Activated CD8-positive, alpha-beta memory T cell treated with anti-CD3 and anti-CD28 coated beads, Interleukin-2, amount 50 U/mL, for 1 hour (primary cell): ENCODE data around the gene DPF3.

ENCODE experiments used
- DNase-seq: peaks from one replicate; pipeline ENCODE4 v3.0.0-alpha.2; 2020; ENCODE audit errors: extremely low read depth

Gene DPF3

GRCh38 chr14:72715850-72716228 lies 178.1 kb downstream of the DPF3 start:
- DNase-seq: no peak

- no peak for DNase-seq
Measured at GRCh38 chr14:72715215-72715849, 178.6 kb downstream of the DPF3 start.

- DNase-seq: no peak
Measured at GRCh38 chr14:72714871-72715214, 179.1 kb downstream of the DPF3 start.

- no peak for DNase-seq
Measured at GRCh38 chr14:72714094-72714493, 179.8 kb downstream of the DPF3 start.

GRCh38 chr14:72711936-72712335 lies 182.0 kb downstream of the DPF3 start:
- DNase-seq: no peak

GRCh38 chr14:72709916-72710611 lies 183.8 kb downstream of the DPF3 start:
- no peak for DNase-seq

GRCh38 chr14:72708708-72709475 lies 185.0 kb downstream of the DPF3 start:
- DNase-seq: no peak

GRCh38 chr14:72708222-72708621 lies 185.7 kb downstream of the DPF3 start:
- no peak for DNase-seq

GRCh38 chr14:72706485-72706884 lies 187.4 kb downstream of the DPF3 start:
- no peak for DNase-seq

- DNase-seq: no peak
Measured at GRCh38 chr14:72704502-72704901, 189.4 kb downstream of the DPF3 start.

GRCh38 chr14:72701605-72702004 lies 192.3 kb downstream of the DPF3 start:
- DNase-seq: no peak

- DNase-seq: no peak
Measured at GRCh38 chr14:72701237-72701565, 192.7 kb downstream of the DPF3 start.

- DNase-seq: no peak
Measured at GRCh38 chr14:72700338-72701236, 193.3 kb downstream of the DPF3 start.

GRCh38 chr14:72699852-72700257 lies 194.0 kb downstream of the DPF3 start:
- no peak for DNase-seq

- DNase-seq: no peak
Measured at GRCh38 chr14:72699443-72699842, 194.5 kb downstream of the DPF3 start.

GRCh38 chr14:72692696-72693095 lies 201.2 kb downstream of the DPF3 start:
- DNase-seq: no peak

GRCh38 chr14:72690324-72690723 lies 203.6 kb downstream of the DPF3 start:
- no peak for DNase-seq

- DNase-seq: no peak
Measured at GRCh38 chr14:72688990-72689671, 204.8 kb downstream of the DPF3 start.

GRCh38 chr14:72686832-72687231 lies 207.1 kb downstream of the DPF3 start:
- DNase-seq: no peak

- no peak for DNase-seq
Measured at GRCh38 chr14:72686101-72686500, 207.8 kb downstream of the DPF3 start.

- DNase-seq: no peak
Measured at GRCh38 chr14:72685456-72685855, 208.4 kb downstream of the DPF3 start.

GRCh38 chr14:72683787-72684186 lies 210.1 kb downstream of the DPF3 start:
- no peak for DNase-seq
